HL-60 (cell line): ENCODE results near the gene GUCY1A1.

Experiments
- DNase-seq, 2 experiments: peaks; one replicate each; pipeline ENCODE4 v3.0.0-alpha.2; 2010 to 2020; ENCODE audit warnings: low read depth in 1 of 2, low spot score in 1 of 2
- H3K27ac ChIP-seq: fragments of 250-450 bp; sonication (Bioruptor Pico); replicated peaks from 2 replicates; pipeline ENCODE4 v1.5.1; 2020; ENCODE audit warnings: mild to moderate bottlenecking, moderate library complexity
- H3K27me3 ChIP-seq: fragments of 250-450 bp; sonication (Bioruptor Pico); 2 replicates; pipeline ENCODE4 v1.5.1; 2021; ENCODE audit warnings: mild to moderate bottlenecking, moderate library complexity; ENCODE audit not compliant: insufficient read depth, poor library complexity, severe bottlenecking
- H3K4me3 ChIP-seq: replicated peaks from 2 replicates; pipeline ENCODE4 v1.5.1; 2011; ENCODE audit warnings: mild to moderate bottlenecking, control low read depth, low read length; ENCODE audit not compliant: insufficient read depth
- CTCF ChIP-seq: IDR thresholded peaks from one replicate; pipeline ENCODE4 v1.5.1; 2011; ENCODE audit warnings: low read length, control low read depth, inconsistent platforms; ENCODE audit not compliant: insufficient read depth
- GABPA ChIP-seq: IDR thresholded peaks from 2 replicates; pipeline ENCODE4 v1.6.1; 2012; ENCODE audit warnings: low read depth
- POLR2AphosphoS5 ChIP-seq: IDR thresholded peaks from 2 replicates; pipeline ENCODE4 v1.6.1; 2012; ENCODE audit warnings: low read depth
- REST ChIP-seq: IDR thresholded peaks from 2 replicates; pipeline ENCODE4 v1.6.1; 2012; ENCODE audit warnings: low read depth; ENCODE audit not compliant: insufficient replicate concordance
- SPI1 ChIP-seq: IDR thresholded peaks from 2 replicates; pipeline ENCODE4 v1.6.1; 2012; ENCODE audit warnings: low read depth, mild to moderate bottlenecking, borderline replicate concordance

The GUCY1A1 gene

GRCh38 chr4:155780775-155781174, 114.1 kb downstream of the GUCY1A1 start:
- no peak for TF ChIP-seq GABPA
- no peak for TF ChIP-seq CTCF
- TF ChIP-seq REST: no peak
- TF ChIP-seq POLR2AphosphoS5: no peak
- no peak for TF ChIP-seq SPI1
- Histone ChIP-seq H3K27me3 (no peaks in the 10 kb centered on the region), H3K4me3 (no peak overlapping the region), H3K27ac (no peak overlapping the region)
- DNase-seq: no peak

- no peak for TF ChIP-seq GABPA
- no peak for TF ChIP-seq SPI1
- TF ChIP-seq CTCF: no peak
- no peak for TF ChIP-seq REST
- no peak for TF ChIP-seq POLR2AphosphoS5
These were observed 114.7 kb downstream of the GUCY1A1 start for GRCh38 chr4:155781249-155781831.

More at GRCh38 chr4:155781249-155781831, 114.7 kb downstream of the GUCY1A1 start:
- Histone ChIP-seq H3K27ac (no peak overlapping the region), H3K4me3 (no peak overlapping the region), H3K27me3 (no peaks in the 10 kb centered on the region)
- DNase-seq: no peak
